ENCODE results near the gene CXXC4.

DNA sequence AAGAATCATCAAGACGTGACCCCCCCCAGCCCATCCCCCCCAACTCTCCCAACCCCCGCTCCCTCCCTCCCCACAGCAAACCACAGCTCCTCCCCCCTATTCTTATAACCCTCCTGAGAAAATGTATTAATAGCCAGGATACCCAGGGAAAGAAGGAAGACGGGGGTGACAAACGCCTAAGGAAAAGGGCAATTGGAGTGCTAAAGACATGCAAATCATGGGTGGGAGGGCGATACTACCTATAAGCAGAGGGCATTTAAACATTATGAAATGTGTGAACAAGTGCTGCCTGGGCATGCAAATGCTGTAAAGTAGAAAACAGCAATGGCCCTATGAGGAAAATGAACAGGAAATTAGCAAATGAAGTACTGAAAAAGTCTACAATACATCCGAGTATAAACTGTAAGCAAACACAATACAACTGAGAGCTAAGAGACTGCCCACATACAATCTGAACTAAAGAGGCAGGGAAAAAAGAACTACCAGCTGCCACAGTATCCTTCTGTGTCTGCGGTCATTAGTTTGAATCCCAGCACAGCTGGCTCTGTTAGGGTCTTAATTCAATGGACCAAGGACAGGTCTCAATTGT lies 2.4 kb downstream of the CXXC4 start:
- TF ChIP-seq, protein P1, sequence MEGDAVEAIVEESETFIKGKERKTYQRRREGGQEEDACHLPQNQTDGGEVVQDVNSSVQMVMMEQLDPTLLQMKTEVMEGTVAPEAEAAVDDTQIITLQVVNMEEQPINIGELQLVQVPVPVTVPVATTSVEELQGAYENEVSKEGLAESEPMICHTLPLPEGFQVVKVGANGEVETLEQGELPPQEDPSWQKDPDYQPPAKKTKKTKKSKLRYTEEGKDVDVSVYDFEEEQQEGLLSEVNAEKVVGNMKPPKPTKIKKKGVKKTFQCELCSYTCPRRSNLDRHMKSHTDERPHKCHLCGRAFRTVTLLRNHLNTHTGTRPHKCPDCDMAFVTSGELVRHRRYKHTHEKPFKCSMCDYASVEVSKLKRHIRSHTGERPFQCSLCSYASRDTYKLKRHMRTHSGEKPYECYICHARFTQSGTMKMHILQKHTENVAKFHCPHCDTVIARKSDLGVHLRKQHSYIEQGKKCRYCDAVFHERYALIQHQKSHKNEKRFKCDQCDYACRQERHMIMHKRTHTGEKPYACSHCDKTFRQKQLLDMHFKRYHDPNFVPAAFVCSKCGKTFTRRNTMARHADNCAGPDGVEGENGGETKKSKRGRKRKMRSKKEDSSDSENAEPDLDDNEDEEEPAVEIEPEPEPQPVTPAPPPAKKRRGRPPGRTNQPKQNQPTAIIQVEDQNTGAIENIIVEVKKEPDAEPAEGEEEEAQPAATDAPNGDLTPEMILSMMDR (IDR thresholded peaks at IDR 0.05) = no peak
- peak in 1 of 2 donors; percentile 10 for TF ChIP-seq POLR2A (IDR thresholded peaks at IDR 0.05)

Data from thyroid gland (tissue), 4 donors.